K562 (cell line): ENCODE results near the gene CCDC136. TPM values are rescaled to one million over a fixed set of nuclear protein-coding genes. Genes with fewer than 3 reads are reported as not detected.

ENCODE experiments used
- DIDO1 ChIP-seq: fragments of 450-650 bp; IDR thresholded peaks from 2 replicates; pipeline ENCODE4 v1.6.1; 2016; ENCODE audit warnings: low read depth, missing biosample characterization, missing genetic modification characterization
- NR3C1 ChIP-seq: sonication (generic); formaldehyde crosslinking; IDR thresholded peaks from 2 replicates; pipeline ENCODE4 v1.8.1; 2022; ENCODE audit warnings: missing genetic modification reagents
- SOX6 ChIP-seq: fragments of 450-650 bp; IDR thresholded peaks from 2 replicates; pipeline ENCODE4 v1.6.1; 2014; ENCODE audit warnings: mild to moderate bottlenecking
- ZNF318 ChIP-seq, 2 experiments: fragments of 450-650 bp; IDR thresholded peaks; 2 replicates each; pipeline ENCODE4 v1.6.1; 2016; ENCODE audit warnings: mild to moderate bottlenecking in 2 of 2, borderline replicate concordance in 1 of 2, low read depth in 1 of 2, moderate library complexity in 1 of 2
- polyA plus RNA-seq, 8 experiments: library from polyadenylated mRNA; depleted of rRNA in 4 of 8; stranded (reverse) in 5 of 8; unstranded in 3 of 8; fragments of >200 nt; fragmentation: Nextera tagmentation in 2 of 8; fragmentation: Illumina TruSeq in 1 of 8; extraction: Ambion mirVana in 2 of 8; extraction: Trizol in 1 of 8; gene quantifications; 2 replicates each; pipeline versions ENCODE4 v1.2.1 to v1.2.3, GENCODE V29; 2011 to 2014; ENCODE audit warnings: inconsistent platforms in 1 of 8, missing spikeins in 1 of 8
- total RNA-seq, 7 experiments: library from RNA; depleted of rRNA in 6 of 7; stranded (reverse); fragments of >200 nt in 6 of 7; fragmentation: Illumina TruSeq in 2 of 7; extraction: Trizol in 2 of 7; gene quantifications; 2 replicates each; pipeline versions ENCODE4 v1.2.1 to v1.2.3, GENCODE V29; 2011 to 2021; ENCODE audit warnings: low replicate concordance in 1 of 7
- TF ChIP-seq, protein P1 (sequence below): fragments of 200-600 bp; sonication (generic); IDR thresholded peaks from one replicate; pipeline ENCODE4 v1.6.1; 2012; ENCODE audit warnings: mild to moderate bottlenecking, low read depth, low read length, inconsistent platforms

The CCDC136 gene
- total and polyA plus RNA-seq, 9 of the 15 experiments (the other 6 are each of a cell fraction or from before 2014, with no cell fraction given): 2.4 to 40.8 (median 26.5) TPM

DNA sequence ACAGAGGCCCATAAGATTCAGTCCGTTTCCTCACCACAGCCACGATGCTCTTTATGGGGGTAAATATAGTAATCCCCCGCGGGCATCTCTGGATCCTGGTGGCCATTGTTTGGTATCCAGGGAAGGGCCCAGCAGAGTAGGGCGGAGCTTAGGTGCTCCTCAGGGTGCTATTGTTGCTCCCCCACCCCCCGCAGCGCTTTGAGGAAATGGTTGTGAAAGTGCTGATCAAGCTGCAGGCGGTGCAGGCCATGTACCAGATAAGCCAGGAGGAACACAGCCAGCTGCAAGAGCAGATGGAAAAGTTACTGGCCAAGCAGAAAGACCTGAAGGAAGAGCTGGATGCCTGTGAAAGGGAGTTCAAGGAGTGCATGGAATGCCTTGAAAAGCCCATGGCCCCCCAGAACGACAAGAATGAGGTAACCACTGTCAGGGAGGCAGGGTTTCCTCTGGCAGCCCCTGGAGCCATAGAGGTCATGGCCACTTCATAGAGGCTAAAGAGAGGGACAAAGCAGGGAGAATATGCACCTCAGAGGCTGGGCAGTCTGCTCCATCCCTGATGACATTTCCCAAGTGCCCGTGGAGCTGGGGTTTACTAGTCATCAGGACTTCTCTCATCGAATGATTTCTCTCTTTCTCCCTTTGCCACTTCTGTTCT lies 20.9 kb downstream of the CCDC136 start (continued):
- TF ChIP-seq ZNF318 (IDR thresholded peaks at IDR 0.05; ENCODE audit: borderline replicate concordance in 1 of 2, low read depth in 1 of 2): no peak
- no peak for TF ChIP-seq DIDO1 (tag)
- TF ChIP-seq, protein P1, sequence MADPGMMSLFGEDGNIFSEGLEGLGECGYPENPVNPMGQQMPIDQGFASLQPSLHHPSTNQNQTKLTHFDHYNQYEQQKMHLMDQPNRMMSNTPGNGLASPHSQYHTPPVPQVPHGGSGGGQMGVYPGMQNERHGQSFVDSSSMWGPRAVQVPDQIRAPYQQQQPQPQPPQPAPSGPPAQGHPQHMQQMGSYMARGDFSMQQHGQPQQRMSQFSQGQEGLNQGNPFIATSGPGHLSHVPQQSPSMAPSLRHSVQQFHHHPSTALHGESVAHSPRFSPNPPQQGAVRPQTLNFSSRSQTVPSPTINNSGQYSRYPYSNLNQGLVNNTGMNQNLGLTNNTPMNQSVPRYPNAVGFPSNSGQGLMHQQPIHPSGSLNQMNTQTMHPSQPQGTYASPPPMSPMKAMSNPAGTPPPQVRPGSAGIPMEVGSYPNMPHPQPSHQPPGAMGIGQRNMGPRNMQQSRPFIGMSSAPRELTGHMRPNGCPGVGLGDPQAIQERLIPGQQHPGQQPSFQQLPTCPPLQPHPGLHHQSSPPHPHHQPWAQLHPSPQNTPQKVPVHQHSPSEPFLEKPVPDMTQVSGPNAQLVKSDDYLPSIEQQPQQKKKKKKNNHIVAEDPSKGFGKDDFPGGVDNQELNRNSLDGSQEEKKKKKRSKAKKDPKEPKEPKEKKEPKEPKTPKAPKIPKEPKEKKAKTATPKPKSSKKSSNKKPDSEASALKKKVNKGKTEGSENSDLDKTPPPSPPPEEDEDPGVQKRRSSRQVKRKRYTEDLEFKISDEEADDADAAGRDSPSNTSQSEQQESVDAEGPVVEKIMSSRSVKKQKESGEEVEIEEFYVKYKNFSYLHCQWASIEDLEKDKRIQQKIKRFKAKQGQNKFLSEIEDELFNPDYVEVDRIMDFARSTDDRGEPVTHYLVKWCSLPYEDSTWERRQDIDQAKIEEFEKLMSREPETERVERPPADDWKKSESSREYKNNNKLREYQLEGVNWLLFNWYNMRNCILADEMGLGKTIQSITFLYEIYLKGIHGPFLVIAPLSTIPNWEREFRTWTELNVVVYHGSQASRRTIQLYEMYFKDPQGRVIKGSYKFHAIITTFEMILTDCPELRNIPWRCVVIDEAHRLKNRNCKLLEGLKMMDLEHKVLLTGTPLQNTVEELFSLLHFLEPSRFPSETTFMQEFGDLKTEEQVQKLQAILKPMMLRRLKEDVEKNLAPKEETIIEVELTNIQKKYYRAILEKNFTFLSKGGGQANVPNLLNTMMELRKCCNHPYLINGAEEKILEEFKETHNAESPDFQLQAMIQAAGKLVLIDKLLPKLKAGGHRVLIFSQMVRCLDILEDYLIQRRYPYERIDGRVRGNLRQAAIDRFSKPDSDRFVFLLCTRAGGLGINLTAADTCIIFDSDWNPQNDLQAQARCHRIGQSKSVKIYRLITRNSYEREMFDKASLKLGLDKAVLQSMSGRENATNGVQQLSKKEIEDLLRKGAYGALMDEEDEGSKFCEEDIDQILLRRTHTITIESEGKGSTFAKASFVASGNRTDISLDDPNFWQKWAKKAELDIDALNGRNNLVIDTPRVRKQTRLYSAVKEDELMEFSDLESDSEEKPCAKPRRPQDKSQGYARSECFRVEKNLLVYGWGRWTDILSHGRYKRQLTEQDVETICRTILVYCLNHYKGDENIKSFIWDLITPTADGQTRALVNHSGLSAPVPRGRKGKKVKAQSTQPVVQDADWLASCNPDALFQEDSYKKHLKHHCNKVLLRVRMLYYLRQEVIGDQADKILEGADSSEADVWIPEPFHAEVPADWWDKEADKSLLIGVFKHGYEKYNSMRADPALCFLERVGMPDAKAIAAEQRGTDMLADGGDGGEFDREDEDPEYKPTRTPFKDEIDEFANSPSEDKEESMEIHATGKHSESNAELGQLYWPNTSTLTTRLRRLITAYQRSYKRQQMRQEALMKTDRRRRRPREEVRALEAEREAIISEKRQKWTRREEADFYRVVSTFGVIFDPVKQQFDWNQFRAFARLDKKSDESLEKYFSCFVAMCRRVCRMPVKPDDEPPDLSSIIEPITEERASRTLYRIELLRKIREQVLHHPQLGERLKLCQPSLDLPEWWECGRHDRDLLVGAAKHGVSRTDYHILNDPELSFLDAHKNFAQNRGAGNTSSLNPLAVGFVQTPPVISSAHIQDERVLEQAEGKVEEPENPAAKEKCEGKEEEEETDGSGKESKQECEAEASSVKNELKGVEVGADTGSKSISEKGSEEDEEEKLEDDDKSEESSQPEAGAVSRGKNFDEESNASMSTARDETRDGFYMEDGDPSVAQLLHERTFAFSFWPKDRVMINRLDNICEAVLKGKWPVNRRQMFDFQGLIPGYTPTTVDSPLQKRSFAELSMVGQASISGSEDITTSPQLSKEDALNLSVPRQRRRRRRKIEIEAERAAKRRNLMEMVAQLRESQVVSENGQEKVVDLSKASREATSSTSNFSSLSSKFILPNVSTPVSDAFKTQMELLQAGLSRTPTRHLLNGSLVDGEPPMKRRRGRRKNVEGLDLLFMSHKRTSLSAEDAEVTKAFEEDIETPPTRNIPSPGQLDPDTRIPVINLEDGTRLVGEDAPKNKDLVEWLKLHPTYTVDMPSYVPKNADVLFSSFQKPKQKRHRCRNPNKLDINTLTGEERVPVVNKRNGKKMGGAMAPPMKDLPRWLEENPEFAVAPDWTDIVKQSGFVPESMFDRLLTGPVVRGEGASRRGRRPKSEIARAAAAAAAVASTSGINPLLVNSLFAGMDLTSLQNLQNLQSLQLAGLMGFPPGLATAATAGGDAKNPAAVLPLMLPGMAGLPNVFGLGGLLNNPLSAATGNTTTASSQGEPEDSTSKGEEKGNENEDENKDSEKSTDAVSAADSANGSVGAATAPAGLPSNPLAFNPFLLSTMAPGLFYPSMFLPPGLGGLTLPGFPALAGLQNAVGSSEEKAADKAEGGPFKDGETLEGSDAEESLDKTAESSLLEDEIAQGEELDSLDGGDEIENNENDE: peak; percentile 20
- peak; percentile 94 for TF ChIP-seq SOX6
- TF ChIP-seq NR3C1: no peak
